ENCODE results near the gene LATS2.

Gene LATS2

GRCh38 chr13:21079761-21080592, 18.6 kb upstream of the LATS2 start (continued):
- TF ChIP-seq ZNF302 (tag by site-specific recombination; IDR thresholded peaks at IDR 0.05; ENCODE audit: low read depth) (no peak), ZNF398 (tag by site-specific recombination; IDR thresholded peaks at IDR 0.05) (no peak), ZNF610 (tag by site-specific recombination; IDR thresholded peaks at IDR 0.05; ENCODE audit: borderline replicate concordance) (no peak), MZF1 (tag by site-specific recombination; IDR thresholded peaks at IDR 0.05; ENCODE audit: borderline replicate concordance) (no peak), ZNF132 (tag by site-specific recombination; IDR thresholded peaks at IDR 0.05; ENCODE audit: borderline replicate concordance) (no peak), ZNF629 (tag by site-specific recombination; IDR thresholded peaks at IDR 0.05) (peak; percentile 88), ZNF146 (tag by site-specific recombination; IDR thresholded peaks at IDR 0.05) (no peak), ZNF433 (tag by site-specific recombination; IDR thresholded peaks at IDR 0.05; ENCODE audit: low read depth) (no peak), ZNF112 (tag by site-specific recombination; IDR thresholded peaks at IDR 0.05) (no peak), FEZF1 (tag by site-specific recombination; IDR thresholded peaks at IDR 0.05) (peak; percentile 94), ZNF121 (tag by site-specific recombination; IDR thresholded peaks at IDR 0.05) (no peak), ZNF138 (tag by site-specific recombination; IDR thresholded peaks at IDR 0.05; ENCODE audit: borderline replicate concordance) (no peak), ZNF23 (tag by site-specific recombination; IDR thresholded peaks at IDR 0.05; ENCODE audit: borderline replicate concordance) (no peak), ZNF558 (tag by site-specific recombination; IDR thresholded peaks at IDR 0.05) (no peak), ZSCAN4 (tag by site-specific recombination; IDR thresholded peaks at IDR 0.05) (no peak), SP7 (tag by site-specific recombination; IDR thresholded peaks at IDR 0.05) (no peak), ZNF600 (tag by site-specific recombination; IDR thresholded peaks at IDR 0.05) (no peak), ZNF658 (tag by site-specific recombination; IDR thresholded peaks at IDR 0.05) (no peak), ZNF580 (tag by site-specific recombination; IDR thresholded peaks at IDR 0.05) (no peak), ZBTB7A (tag by site-specific recombination; IDR thresholded peaks at IDR 0.05; ENCODE audit: low read depth) (no peak), ZBTB48 (tag by site-specific recombination; IDR thresholded peaks at IDR 0.05) (no peak), ZNF248 (tag by site-specific recombination; IDR thresholded peaks at IDR 0.05) (no peak), PRDM1 (tag by site-specific recombination; IDR thresholded peaks at IDR 0.05) (0 out of 2 replicates have a peak, but pooled peaks have one; percentile 43), BCL11A (tag by site-specific recombination; IDR thresholded peaks at IDR 0.05; ENCODE audit: low read depth) (0 out of 2 replicates have a peak, but pooled peaks have one; percentile 52), ZNF10 (tag by site-specific recombination; IDR thresholded peaks at IDR 0.05) (no peak), ZNF239 (tag by site-specific recombination; IDR thresholded peaks at IDR 0.05) (no peak), ZNF366 (tag by site-specific recombination; conservative IDR thresholded peaks at IDR 0.05) (0 out of 2 replicates have a peak, but pooled peaks have one; percentile 16), KLF9 (tag by site-specific recombination; IDR thresholded peaks at IDR 0.05; ENCODE audit: low read depth) (no peak), ZNF488 (tag by site-specific recombination; IDR thresholded peaks at IDR 0.05) (no peak), ZNF785 (tag by site-specific recombination; IDR thresholded peaks at IDR 0.05) (no peak), ZNF114 (tag by site-specific recombination; IDR thresholded peaks at IDR 0.05) (no peak), ZNF747 (tag by site-specific recombination; IDR thresholded peaks at IDR 0.05) (no peak)

All from HEK293 (cell line).